HepG2 (cell line): ENCODE measurements around the gene PNPLA1. TPM values are rescaled to one million over a fixed set of nuclear protein-coding genes. Genes with fewer than 3 reads are reported as not detected.

ENCODE experiments used
- ATAC-seq: fragments of 200-7000 bp; cut with Tn5 transposase; 3 replicates; pipeline ENCODE4 v1.9.1; 2020; ENCODE audit warnings: mild to moderate bottlenecking, moderate library complexity
- BruUV-seq: library from RNA; stranded (reverse); fragments of 400-500 nt; replicated peaks from 2 replicates; lab custom pipeline; 2021; lab: Mats Ljungman, UMichigan
- CTCF ChIA-PET: fragments of 300-600 bp; formaldehyde crosslinking; extraction: SDS; loops from one replicate; lab custom pipeline; 2021; ENCODE audit warnings: low total read pairs, inconsistent platforms, low intra/inter-chr PET ratio; lab: Yijun Ruan, JAX
- POLR2A ChIA-PET: fragments of 350-600 bp; sonication (Branson Sonifier 250); formaldehyde crosslinking; loops from one replicate; lab custom pipeline; 2020; ENCODE audit warnings: antibody characterized with exemption, inconsistent platforms; lab: Yijun Ruan, JAX
- DNase-seq: peaks from one replicate; pipeline ENCODE4 v3.0.0-alpha.2; 2015; ENCODE audit warnings: low spot score
- FAIRE-seq: peaks from 3 replicates; lab custom pipeline; 2011; peaks lifted over from hg19 to GRCh38; lab: Jason Lieb, UNC
- H2AFZ ChIP-seq: one replicate; pipeline ENCODE4 v1.6.1; 2011; ENCODE audit warnings: low read length, inconsistent platforms
- H3K27ac ChIP-seq: fragments of 300-600 bp; 3 replicates; pipeline ENCODE4 v1.8.0; 2011; ENCODE audit warnings: mixed run types, mild to moderate bottlenecking, mixed read lengths, low read length, inconsistent platforms; ENCODE audit not compliant: insufficient read depth; ENCODE audit errors: extremely low read length
- H3K27me3 ChIP-seq, 2 experiments: fragments of 200-600 bp in 1 of 2; 2 replicates in 1 of 2; 3 replicates in 1 of 2; pipeline versions ENCODE4 v1.6.0 to v1.8.0; 2011; ENCODE audit warnings: low read length in 2 of 2, mild to moderate bottlenecking in 2 of 2, moderate library complexity in 2 of 2, inconsistent platforms in 1 of 2; ENCODE audit not compliant: insufficient read depth in 2 of 2, control insufficient read depth in 1 of 2
- H3K36me3 ChIP-seq, 2 experiments: fragments of 200-600 bp in 1 of 2; replicated peaks in 1 of 2; 2 replicates in 1 of 2; 3 replicates in 1 of 2; pipeline versions ENCODE4 v1.5.1 to v1.8.0; 2011; ENCODE audit warnings: low read length in 2 of 2, inconsistent platforms in 1 of 2; ENCODE audit not compliant: insufficient read depth in 2 of 2, control insufficient read depth in 1 of 2
- H3K4me1 ChIP-seq: 2 replicates; pipeline ENCODE4 v1.5.1; 2012; ENCODE audit warnings: low read length, inconsistent platforms; ENCODE audit not compliant: insufficient read depth
- H3K4me2 ChIP-seq: 2 replicates; pipeline ENCODE4 v1.6.0; 2011; ENCODE audit warnings: low read depth, low read length, inconsistent platforms
- H3K4me3 ChIP-seq, 3 experiments: fragments of 200-600 bp in 1 of 3; sonication (generic), shearing (Covaris generic) in 1 of 3; replicated peaks in 1 of 3; 2 replicates each; pipeline ENCODE4 v1.5.1; 2011 to 2016; ENCODE audit warnings: low read length in 3 of 3, inconsistent platforms in 2 of 3, low read depth in 2 of 3, mild to moderate bottlenecking in 2 of 3, control low read depth in 1 of 3, mixed read lengths in 1 of 3; ENCODE audit not compliant: insufficient read depth in 1 of 3
- H3K79me2 ChIP-seq: one replicate; pipeline ENCODE4 v1.6.1; 2011; ENCODE audit warnings: low read length, inconsistent platforms; ENCODE audit not compliant: insufficient read depth
- H3K9ac ChIP-seq: 2 replicates; pipeline ENCODE4 v1.6.0; 2011; ENCODE audit warnings: mild to moderate bottlenecking, low read depth, low read length, inconsistent platforms; ENCODE audit not compliant: insufficient read depth
- H3K9me3 ChIP-seq: 2 replicates; pipeline ENCODE4 v1.5.1; 2012; ENCODE audit warnings: mild to moderate bottlenecking, low read length
- H4K20me1 ChIP-seq: 2 replicates; pipeline ENCODE4 v1.6.0; 2011; ENCODE audit warnings: inconsistent platforms, mild to moderate bottlenecking, low read length, moderate library complexity; ENCODE audit not compliant: insufficient read depth
- NFKB2 ChIP-seq: sonication (generic); formaldehyde crosslinking; IDR thresholded peaks from 2 replicates; pipeline ENCODE4 v1.4.0; 2020; ENCODE audit warnings: missing genetic modification reagents, borderline replicate concordance
- RFX1 ChIP-seq: fragments of 450-650 bp; IDR thresholded peaks from 2 replicates; pipeline ENCODE4 v1.6.1; 2017
- RFX3 ChIP-seq: IDR thresholded peaks from 2 replicates; pipeline ENCODE4 v1.6.1; 2016; ENCODE audit warnings: missing biosample characterization, missing genetic modification reagents
- SRSF1 ChIP-seq: fragments of 200-400 bp; formaldehyde crosslinking; optimal IDR thresholded peaks from 2 replicates; pipeline ENCODE3; 2017; ENCODE audit warnings: mild to moderate bottlenecking, low read depth, low read length, moderate library complexity
- ZBTB42 ChIP-seq: sonication (generic); formaldehyde crosslinking; IDR thresholded peaks from 2 replicates; pipeline ENCODE4 v1.5.0; 2020; ENCODE audit warnings: mild to moderate bottlenecking, missing genetic modification reagents
- ZNF260 ChIP-seq: sonication (generic); formaldehyde crosslinking; IDR thresholded peaks from 2 replicates; pipeline ENCODE4 v1.4.0; 2020; ENCODE audit warnings: missing genetic modification reagents, low read depth, mild to moderate bottlenecking, borderline replicate concordance
- ZNF34 ChIP-seq: sonication (generic); formaldehyde crosslinking; IDR thresholded peaks from 2 replicates; pipeline ENCODE4 v1.4.0; 2020; ENCODE audit warnings: mild to moderate bottlenecking, missing genetic modification reagents, borderline replicate concordance
- ZNF768 ChIP-seq: sonication (generic); formaldehyde crosslinking; IDR thresholded peaks from 2 replicates; pipeline ENCODE4 v1.4.0; 2020; ENCODE audit warnings: missing genetic modification reagents
- ZNF776 ChIP-seq: sonication (generic); formaldehyde crosslinking; IDR thresholded peaks from 2 replicates; pipeline ENCODE4 v1.4.0; 2020; ENCODE audit warnings: mild to moderate bottlenecking, missing genetic modification reagents
- WGBS: methylation state at CpG from one replicate; pipeline ENCODE4 v1.1.6; 2017; ENCODE audit warnings: low lambda C conversion rate; 5-methylcytosine and 5-hydroxymethylcytosine counted together
- in situ Hi-C: cut with HindIII; loops from 2 replicates; pipeline ENCODE4 v1.10.0; 2017; ENCODE audit warnings: low pct_unique_long_range_greater_than_20kb; ENCODE audit not compliant: extremely low pct_ligation_motif_present
- intact Hi-C: fragments of 100-400 bp; cut with micrococcal nuclease; formaldehyde crosslinking; loops from one replicate; pipeline ENCODE4 v1.10.0; 2022; ENCODE audit not compliant: unreplicated experiment
- polyA plus RNA-seq, 8 experiments: library from polyadenylated mRNA; depleted of rRNA in 3 of 8; stranded (reverse) in 7 of 8; unstranded in 1 of 8; fragments of >200 nt; fragmentation: Illumina TruSeq in 4 of 8; extraction: Trizol in 4 of 8; gene quantifications; 2 replicates each; pipeline versions ENCODE4 v1.2.1 to v1.2.3, GENCODE V29; 2011 to 2016; ENCODE audit warnings: low read depth in 4 of 8, missing spikeins in 1 of 8, mixed read lengths in 1 of 8; ENCODE audit not compliant: insufficient read depth in 1 of 8
- total RNA-seq, 5 experiments: library from RNA; depleted of rRNA; stranded (reverse); fragments of >200 nt; fragmentation: Illumina TruSeq; extraction: Trizol; gene quantifications; 2 replicates each; pipeline ENCODE4 v1.2.3, GENCODE V29; 2016; ENCODE audit warnings: low read depth in 1 of 5

The PNPLA1 gene
- total and polyA plus RNA-seq, 2 of the 13 experiments (the other 11 are each of a cell fraction or from before 2014, with no cell fraction given), result not detected

- Histone ChIP-seq H3K4me3 (no peak overlapping the region), H3K27ac (no peak overlapping the region), H2AFZ (no peak overlapping the region), H3K27me3 (peaks cover 1 to 13% of the 10 kb centered on the region in 2 experiments; a peak in 4 of 5 replicates), H3K9me3 (no peaks in the 10 kb centered on the region), H3K79me2 (no peaks in the 10 kb centered on the region), H3K36me3 (no peaks in the 10 kb centered on the region), H3K4me1 (no peaks in the 10 kb centered on the region), H3K9ac (no peak overlapping the region), H4K20me1 (no peaks in the 10 kb centered on the region), H3K4me2 (no peak overlapping the region)
- no peak for FAIRE-seq
- WGBS, result 24% methylated on average over 7 of the region's 7 CpGs
- intact Hi-C loops (no loop called here), in situ Hi-C loops (no loop called here)
- no peak for DNase-seq
- ChIA-PET CTCF (no interaction called here), POLR2A (no interaction called here)
- TF ChIP-seq ZBTB42 (CRISPR knock-in tag), result no peak
- TF ChIP-seq NFKB2, result no peak
- TF ChIP-seq ZNF776 (CRISPR knock-in tag), result no peak
- TF ChIP-seq RFX3 (CRISPR knock-in tag), result peak; percentile 45; the same call in 1 of the 2 replicates
- no peak for TF ChIP-seq SRSF1
- peak; percentile 43; the same call in 1 of the 2 replicates for TF ChIP-seq RFX1
- TF ChIP-seq ZNF34 (CRISPR knock-in tag), result no peak
- BruUV-seq, result no TSS peak
- ATAC-seq, result no peak
Observed at GRCh38 chr6:36326356-36326995, 56.6 kb downstream of the PNPLA1 start.

- no TSS peak for BruUV-seq
- CTCF ChIA-PET, result no interaction called here
- 24% methylated on average over 6 of the region's 6 CpGs for WGBS
- Histone ChIP-seq H3K27me3 (peaks cover 0 to 20% of the 10 kb centered on the region in 2 experiments; a peak in 3 of 5 replicates), H3K9me3 (no peaks in the 10 kb centered on the region), H4K20me1 (no peaks in the 10 kb centered on the region), H3K9ac (no peak overlapping the region), H3K4me1 (no peaks in the 10 kb centered on the region), H3K36me3 (no peaks in the 10 kb centered on the region; a peak in 1 of 5 replicates), H3K27ac (no peak overlapping the region), H3K4me3 (no peak overlapping the region), H3K4me2 (no peak overlapping the region), H2AFZ (no peak overlapping the region), H3K79me2 (no peaks in the 10 kb centered on the region)
- intact Hi-C loops, result no loop called here
- no peak for DNase-seq
- POLR2A ChIA-PET, result no interaction called here
- in situ Hi-C loops, result no loop called here
- FAIRE-seq, result no peak
- no peak for ATAC-seq
- peak; percentile 69; the same call in 1 of the 2 replicates for TF ChIP-seq ZNF768 (CRISPR knock-in tag)
- TF ChIP-seq ZNF260 (CRISPR knock-in tag), result no peak
Observed at GRCh38 chr6:36327226-36327918, 57.5 kb downstream of the PNPLA1 start.
